ENCODE measurements around the gene BSG.
"Not testable (repeated sequence)": the region's sequence is repeated elsewhere in the genome, so short reads cannot be mapped to it uniquely, and the experiment has no call there.

Gene BSG

GRCh38 chr19:585146-585545, 12.8 kb downstream of the BSG start:
- not testable (repeated sequence) for DNase-seq (ENCODE audit: low read depth in 2 of 3, low spot score in 1 of 3)

GRCh38 chr19:585551-586110, 13.2 kb downstream of the BSG start:
- no peak for DNase-seq (ENCODE audit: low read depth in 2 of 3, low spot score in 1 of 3)

- DNase-seq (ENCODE audit: low read depth in 2 of 3, low spot score in 1 of 3) = peak; percentile 50 to 66 (median 52)
Observed at GRCh38 chr19:588093-588740, 15.8 kb downstream of the BSG start.

GRCh38 chr19:588741-589692, 16.6 kb downstream of the BSG start:
- no peak for DNase-seq (ENCODE audit: low read depth in 2 of 3, low spot score in 1 of 3)

GRCh38 chr19:589693-590395, 17.4 kb downstream of the BSG start, which contains the start of gene HCN2:
Gene HCN2, plus strand, starts transcription at chr19:589881. Its CDS starts 65 bp downstream, at chr19:589946.
- DNase-seq (ENCODE audit: low read depth in 2 of 3, low spot score in 1 of 3) = no peak

- no peak for DNase-seq (ENCODE audit: low read depth in 2 of 3, low spot score in 1 of 3)
Observed at GRCh38 chr19:590396-590745, 18.0 kb downstream of the BSG start.

GRCh38 chr19:590750-591098, 18.3 kb downstream of the BSG start:
- DNase-seq (ENCODE audit: low read depth in 2 of 3, low spot score in 1 of 3) = no peak

GRCh38 chr19:591099-591958, 18.9 kb downstream of the BSG start:
- no peak for DNase-seq (ENCODE audit: low read depth in 2 of 3, low spot score in 1 of 3)

GRCh38 chr19:592101-592500, 19.7 kb downstream of the BSG start:
- no peak for DNase-seq (ENCODE audit: low read depth in 2 of 3, low spot score in 1 of 3)

GRCh38 chr19:593055-593454, 20.7 kb downstream of the BSG start:
- DNase-seq (ENCODE audit: low read depth in 2 of 3, low spot score in 1 of 3) = no peak

GRCh38 chr19:593505-593904, 21.1 kb downstream of the BSG start:
- DNase-seq (ENCODE audit: low read depth in 2 of 3, low spot score in 1 of 3) = no peak

GRCh38 chr19:594265-594870, 22.0 kb downstream of the BSG start:
- DNase-seq (ENCODE audit: low read depth in 2 of 3, low spot score in 1 of 3) = no peak

GRCh38 chr19:595326-596262, 23.2 kb downstream of the BSG start:
- no peak for DNase-seq (ENCODE audit: low read depth in 2 of 3, low spot score in 1 of 3)

GRCh38 chr19:596263-596655, 23.9 kb downstream of the BSG start:
- DNase-seq (ENCODE audit: low read depth in 2 of 3, low spot score in 1 of 3) = no peak

GRCh38 chr19:597406-598315, 25.3 kb downstream of the BSG start:
- DNase-seq (ENCODE audit: low read depth in 2 of 3, low spot score in 1 of 3) = no peak

- no peak for DNase-seq (ENCODE audit: low read depth in 2 of 3, low spot score in 1 of 3)
Observed at GRCh38 chr19:601310-601709, 28.9 kb downstream of the BSG start.

- no peak for DNase-seq (ENCODE audit: low read depth in 2 of 3, low spot score in 1 of 3)
Observed at GRCh38 chr19:601790-602189, 29.4 kb downstream of the BSG start.

Data from stimulated activated CD4-positive, alpha-beta T cell treated with anti-CD3 and anti-CD28 coated beads, Interleukin-12 subunit alpha, Interleukin-12 subunit beta, amount 100 ng/mL, for 48 hours (primary cell).